GM18951 (cell line): ENCODE results near the gene C22orf31.

ENCODE experiments used
- POLR2A ChIP-seq: IDR thresholded peaks from 4 replicates; pipeline ENCODE4 v1.6.1; 2011; ENCODE audit warnings: mild to moderate bottlenecking; ENCODE audit not compliant: insufficient read length, insufficient read depth; ENCODE audit errors: extremely low read depth
- in situ Hi-C: fragments of 300-500 bp; cut with MboI; formaldehyde crosslinking; loops from one replicate; pipeline ENCODE4 v1.12.0; 2022; ENCODE audit warnings: low sequenced_read_pairs, mixed read lengths, inconsistent platforms; ENCODE audit not compliant: unreplicated experiment

The C22orf31 gene

DNA sequence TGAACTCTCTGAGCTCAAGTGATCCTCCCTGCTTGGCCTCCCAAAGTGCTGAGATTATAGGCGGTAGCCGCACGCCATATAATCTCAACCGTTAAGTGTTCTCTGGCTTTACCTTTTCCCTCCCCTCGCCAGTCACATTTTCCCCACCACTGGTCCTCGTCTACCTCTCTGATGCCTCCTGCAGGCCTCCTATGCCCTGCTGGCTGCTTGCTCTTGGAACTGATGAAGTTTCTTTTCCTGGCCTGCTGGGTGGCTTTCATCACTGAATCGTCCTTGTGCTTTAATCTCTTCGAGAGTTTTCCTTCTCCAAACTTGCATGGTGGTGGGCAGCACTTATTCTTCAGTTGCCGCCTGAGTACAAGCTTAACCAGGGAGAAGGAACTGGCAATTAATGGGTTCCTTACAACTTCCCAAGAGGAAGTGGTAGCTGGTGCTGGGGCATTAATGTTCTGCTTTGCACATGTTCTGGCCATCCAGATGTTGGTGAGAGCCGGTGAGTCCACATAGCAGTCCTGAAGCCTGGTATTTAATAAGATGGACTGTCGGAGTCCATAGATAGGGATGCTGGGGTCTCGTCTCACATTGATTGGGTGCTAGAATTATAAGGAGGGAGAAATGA, 1.3 kb downstream of the C22orf31 start:
- in situ Hi-C loops: no loop called here
- TF ChIP-seq POLR2A: no peak

DNA sequence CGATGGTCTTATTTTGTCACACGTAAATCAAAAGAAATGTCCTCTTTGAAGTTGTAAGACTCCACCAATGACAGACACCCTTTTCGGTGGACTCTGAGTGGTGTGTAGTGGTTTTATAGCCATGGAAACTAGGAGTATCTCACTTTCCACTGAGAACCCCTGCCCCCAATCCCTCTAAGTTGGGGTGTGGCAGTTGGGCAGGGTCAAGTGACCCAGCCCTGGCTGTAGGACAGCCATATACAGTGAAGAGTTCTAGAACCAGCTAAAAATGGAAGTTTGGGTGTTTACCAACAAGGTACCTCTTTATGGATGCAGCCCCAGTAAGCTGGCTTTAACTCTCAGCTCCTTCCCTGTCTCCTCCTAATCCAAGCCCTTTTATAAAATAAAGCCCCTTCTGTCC, 5.2 kb downstream of the C22orf31 start:
- in situ Hi-C loops: no loop called here
- no peak for TF ChIP-seq POLR2A

DNA sequence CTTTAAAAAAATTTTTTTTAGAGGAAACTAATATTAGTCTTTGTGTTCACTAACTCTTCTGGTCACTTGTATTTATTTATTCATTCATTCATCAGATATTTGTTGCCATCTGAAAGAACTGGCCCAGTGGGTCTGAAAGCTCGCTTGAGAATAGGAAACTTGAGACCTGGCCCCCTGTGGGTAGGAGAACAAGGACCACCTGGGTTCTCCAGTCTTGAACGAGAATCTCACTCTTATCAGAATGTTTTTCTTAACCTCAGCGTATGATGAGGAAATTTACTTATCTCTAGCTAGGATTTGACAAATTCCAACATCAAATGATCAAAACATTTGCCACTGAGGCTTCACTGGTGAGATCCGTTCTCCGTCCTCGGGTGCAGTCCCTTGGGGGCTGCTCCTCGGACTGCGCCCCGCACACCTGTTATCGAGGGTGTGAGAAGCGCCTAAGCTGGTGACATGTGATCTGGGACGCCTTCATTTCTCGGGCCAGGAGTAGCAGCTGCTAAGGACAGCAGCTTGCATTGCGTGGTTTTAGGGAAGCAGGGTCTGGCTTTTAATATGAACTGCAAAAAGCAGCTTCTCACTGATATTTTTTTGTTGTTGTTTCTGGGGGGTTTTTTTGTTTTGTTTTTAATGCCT, 6.3 kb downstream of the C22orf31 start:
- in situ Hi-C loops: no loop called here
- no peak for TF ChIP-seq POLR2A

DNA sequence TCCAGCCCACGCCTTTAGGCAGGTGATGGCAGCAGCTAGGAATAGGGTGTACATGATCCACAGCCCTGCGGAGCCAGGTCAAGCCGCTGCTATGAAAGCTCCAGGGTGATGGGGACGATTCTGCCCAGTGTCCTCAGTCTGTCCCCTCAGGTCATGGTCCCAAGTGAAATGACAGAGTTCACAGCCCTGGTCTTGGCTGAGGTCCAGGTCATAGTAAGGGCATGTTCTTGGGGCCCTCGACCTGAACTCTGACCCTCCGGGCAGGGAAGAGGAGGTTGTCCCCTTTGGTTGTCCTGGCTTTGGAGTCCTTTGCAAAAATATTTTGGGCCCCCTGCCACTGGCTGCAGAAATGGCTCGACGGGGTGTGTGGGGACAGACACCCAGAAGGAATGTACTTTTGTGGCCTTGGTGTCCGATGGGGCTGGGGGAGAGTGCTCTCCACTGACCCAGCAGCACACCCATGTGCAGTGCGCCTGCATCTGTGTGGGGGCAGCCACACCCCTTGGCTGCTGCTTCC, 7.3 kb downstream of the C22orf31 start:
- TF ChIP-seq POLR2A: no peak
- in situ Hi-C loops: no loop called here

DNA sequence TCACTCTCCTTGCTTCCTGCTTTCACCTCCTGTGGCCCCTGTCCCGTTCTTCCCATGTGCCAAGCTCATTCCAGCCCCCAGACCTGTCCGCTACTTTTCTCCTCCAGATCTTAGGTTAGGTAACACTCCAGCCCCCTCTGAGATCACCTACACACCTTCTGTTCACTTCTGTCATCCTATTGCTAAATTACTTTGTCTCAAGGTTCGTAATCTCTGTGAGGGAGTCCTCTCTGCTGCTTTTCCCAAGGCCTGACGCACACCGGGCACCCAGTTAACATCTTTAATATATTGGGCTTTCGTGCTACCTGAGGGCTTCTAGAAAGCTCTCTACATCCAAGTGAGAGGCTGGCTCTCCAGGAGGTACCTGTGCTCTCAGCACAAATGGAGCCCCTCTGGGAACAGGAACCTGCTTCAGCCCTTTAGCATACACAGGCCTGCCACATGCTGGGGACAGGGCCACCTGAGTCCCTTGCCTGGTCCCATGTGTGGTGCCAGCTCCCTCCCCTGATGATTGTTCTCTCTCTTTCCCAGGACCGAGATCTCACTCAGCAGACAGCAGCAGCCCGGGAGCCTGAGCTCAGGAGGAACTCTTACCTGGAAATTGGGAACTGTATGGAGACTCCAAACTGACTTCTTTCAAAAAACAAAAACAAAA, 8.5 kb downstream of the C22orf31 start:
- in situ Hi-C loops: no loop called here
- no peak for TF ChIP-seq POLR2A

DNA sequence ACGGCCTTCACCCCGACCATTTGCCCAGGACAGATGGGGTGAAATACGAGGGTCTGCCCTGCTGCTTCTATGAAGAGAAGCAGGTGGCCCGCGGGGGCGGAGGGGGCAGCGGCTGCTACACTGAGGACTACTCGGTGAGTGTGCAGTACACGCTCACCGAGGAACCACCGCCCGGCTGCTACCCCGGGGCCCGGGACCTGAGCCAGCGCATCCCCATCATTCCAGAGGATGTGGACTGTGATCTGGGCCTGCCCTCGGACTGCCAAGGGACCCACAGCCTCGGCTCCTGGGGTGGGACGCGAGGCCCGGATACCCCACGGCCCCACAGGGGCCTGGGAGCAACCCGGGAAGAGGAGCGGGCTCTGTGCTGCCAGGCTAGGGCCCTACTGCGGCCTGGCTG, 11.2 kb downstream of the C22orf31 start:
- no peak for TF ChIP-seq POLR2A
- in situ Hi-C loops: no loop called here

DNA sequence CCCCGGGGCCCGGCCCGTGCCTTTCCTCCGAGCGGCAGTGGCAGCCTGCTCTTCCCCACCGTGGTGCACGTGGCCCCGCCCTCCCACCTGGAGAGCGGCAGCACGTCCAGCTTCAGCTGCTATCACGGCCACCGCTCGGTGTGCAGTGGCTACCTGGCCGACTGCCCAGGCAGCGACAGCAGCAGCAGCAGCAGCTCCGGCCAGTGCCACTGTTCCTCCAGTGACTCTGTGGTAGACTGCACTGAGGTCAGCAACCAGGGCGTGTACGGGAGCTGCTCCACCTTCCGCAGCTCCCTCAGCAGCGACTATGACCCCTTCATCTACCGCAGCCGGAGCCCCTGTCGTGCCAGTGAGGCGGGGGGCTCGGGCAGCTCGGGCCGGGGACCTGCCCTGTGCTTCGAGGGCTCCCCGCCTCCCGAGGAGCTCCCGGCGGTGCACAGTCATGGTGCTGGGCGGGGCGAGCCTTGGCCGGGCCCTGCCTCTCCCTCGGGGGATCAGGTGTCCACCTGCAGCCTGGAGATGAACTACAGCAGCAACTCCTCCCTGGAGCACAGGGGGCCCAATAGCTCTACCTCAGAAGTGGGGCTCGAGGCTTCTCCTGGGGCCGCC, 11.9 kb downstream of the C22orf31 start:
- no peak for TF ChIP-seq POLR2A
- in situ Hi-C loops: loop anchor here (10.0 kb wide), 1 partner anchor 445 kb away; no protein-coding TSS in a partner anchor

DNA sequence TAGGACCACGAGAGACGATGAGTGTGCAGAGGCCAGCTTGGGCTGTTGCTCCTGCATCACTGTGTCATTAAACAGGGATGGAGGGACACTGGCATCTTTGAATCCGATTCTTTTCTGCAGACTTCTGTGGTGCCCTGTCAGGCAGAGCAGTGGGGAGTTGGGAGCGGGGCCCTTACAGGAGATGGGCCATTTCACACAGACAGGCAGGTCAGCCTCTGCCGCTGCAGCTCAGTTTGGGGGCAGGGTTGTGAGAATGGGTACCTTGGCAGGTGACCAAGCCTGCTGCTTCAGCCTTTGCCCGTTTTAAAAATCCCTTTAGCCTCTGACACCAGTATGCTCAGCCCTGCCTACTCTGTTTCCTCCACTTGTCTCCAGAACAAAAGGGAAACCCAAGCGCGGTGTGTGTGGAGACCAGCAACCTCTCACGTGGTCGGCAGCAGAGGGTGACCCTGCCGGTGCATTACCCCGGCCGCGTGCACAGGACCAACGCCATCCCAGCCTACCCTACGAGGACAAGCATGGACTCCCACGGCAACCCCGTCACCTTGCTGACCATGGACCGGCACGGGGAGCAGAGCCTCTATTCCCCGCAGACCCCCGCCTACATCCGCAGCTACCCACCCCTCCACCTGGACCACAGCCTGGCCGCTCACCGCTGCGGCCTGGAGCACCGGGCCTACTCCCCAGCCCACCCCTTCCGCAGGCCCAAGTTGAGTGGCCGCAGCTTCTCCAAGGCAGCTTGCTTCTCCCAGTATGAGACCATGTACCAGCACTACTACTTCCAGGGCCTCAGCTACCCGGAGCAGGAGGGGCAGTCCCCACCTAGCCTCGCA, 12.6 kb downstream of the C22orf31 start:
- in situ Hi-C loops: loop anchor here (10.0 kb wide), 1 partner anchor 444 kb away; no protein-coding TSS in a partner anchor
- TF ChIP-seq POLR2A: no peak

DNA sequence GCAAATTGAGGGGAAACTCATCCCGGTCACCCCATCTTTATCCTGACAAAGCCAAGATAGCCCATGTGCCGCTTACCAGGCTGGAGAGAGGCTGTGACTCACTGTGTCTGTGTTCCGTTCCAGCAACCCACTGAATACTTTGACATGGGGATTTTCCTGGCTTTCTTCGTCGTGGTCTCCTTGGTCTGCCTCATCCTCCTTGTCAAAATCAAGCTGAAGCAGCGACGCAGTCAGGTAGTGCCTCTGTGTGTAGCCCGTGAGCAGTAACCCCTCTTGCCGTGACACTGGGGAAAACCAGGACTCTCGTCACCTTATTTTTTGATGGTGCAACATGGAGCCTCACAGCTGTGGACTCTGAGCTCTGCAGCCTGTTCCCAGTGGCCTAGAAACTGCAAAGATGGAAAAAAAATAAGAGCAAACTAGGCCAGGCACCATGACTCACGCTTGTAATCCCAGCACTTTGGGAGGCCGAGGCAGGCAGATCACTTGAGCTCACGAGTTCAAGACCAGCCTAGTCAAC, 16.9 kb downstream of the C22orf31 start:
- in situ Hi-C loops: loop anchor here (10.0 kb wide), 1 partner anchor 440 kb away; no protein-coding TSS in a partner anchor
- TF ChIP-seq POLR2A: no peak

DNA sequence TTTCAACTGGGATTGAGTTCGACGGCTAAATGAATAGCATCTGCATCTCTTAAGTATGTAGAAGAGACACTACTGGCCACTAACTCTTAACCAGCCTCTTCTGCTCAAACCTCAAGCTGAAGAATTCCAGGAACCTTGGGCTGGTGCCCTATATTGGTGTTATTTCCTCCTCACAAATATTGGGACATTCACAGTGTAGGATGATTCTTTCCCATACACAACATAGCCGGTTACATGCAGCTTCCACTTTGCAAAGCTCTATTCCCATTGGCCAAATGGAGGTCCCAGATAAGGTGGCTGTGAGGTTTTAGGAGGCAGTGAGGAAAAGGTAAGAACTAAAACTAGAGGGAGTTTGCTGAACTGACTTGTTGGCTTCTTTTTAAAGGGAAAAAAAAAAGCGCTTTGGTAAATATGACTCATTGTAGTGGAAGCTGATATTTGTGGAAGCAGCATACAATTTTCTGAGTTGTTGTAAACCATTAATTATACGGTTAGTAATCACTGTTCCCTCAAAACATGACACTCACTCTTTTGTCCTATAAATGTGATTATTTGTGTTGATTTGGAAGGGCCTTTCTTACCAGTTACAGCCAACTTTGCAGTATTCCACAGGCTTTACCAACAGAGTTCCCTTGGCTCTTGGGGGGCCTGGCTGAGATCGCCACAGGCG, 17.6 kb downstream of the C22orf31 start:
- no peak for TF ChIP-seq POLR2A
- in situ Hi-C loops: loop anchor here (10.0 kb wide), 1 partner anchor 439 kb away; no protein-coding TSS in a partner anchor

DNA sequence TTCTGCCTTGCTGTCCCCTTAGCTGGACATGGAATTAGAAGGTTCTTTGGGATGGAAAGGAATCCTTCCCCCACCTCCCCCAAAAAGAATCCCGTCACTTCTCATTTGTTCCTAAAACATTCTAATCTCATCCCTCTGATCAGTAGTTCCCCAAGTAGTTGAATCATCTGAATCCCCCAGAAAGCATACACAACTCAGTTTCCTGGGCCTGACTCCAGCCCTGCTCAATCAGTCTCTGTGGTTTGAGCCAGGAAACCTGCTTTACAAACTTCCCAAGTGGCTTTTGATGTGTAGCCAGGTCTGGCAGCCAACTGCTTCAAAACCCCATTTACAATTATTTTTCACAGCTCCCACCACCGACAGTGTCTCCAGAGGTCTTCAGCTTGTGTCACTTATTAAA, 20.2 kb downstream of the C22orf31 start:
- TF ChIP-seq POLR2A: no peak
- in situ Hi-C loops: loop anchor here (10.0 kb wide), 1 partner anchor 437 kb away; no protein-coding TSS in a partner anchor

DNA sequence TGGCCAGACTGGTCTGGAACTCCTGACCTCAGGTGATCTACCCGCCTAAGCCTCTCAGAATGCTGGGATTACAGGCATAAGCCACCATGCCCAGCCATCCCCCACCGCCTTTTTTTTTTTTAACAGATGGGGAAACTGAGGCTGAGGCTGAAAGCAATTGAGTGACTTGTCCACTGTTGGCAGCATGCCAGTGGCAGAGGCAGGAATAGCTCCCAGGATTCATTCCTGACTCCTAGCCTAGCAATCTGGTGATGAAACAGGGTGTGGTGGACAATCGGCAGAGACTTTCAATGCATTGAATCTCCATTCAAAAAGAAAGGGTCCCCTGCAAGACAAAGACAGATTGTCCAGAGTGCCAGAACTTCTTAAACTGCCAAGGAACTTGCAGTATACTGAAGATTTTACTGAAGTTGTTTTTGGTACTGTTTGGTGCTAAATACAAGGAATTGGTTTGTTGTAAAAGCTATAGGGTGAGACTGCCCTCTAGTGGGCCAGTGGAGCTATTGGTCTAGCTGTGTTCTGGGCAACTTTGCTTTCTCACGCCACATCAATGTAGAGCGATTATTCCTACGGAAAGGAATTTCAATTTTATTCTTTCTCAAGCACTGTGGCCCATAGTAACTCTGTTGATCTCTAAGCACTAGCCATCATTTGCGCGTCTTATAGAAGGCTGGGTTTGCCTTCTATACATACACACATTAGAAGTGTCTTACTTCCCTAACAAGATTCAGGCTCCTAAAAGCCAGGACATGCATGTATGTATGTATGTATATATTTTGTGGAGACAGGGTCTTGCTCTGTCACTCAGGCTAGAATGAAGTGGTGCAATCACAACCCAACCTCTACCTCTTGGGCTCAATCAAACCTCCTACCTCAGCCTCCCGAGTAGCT, 21.0 kb downstream of the C22orf31 start:
- no peak for TF ChIP-seq POLR2A
- in situ Hi-C loops: loop anchor here (10.0 kb wide), 1 partner anchor 436 kb away; no protein-coding TSS in a partner anchor

DNA sequence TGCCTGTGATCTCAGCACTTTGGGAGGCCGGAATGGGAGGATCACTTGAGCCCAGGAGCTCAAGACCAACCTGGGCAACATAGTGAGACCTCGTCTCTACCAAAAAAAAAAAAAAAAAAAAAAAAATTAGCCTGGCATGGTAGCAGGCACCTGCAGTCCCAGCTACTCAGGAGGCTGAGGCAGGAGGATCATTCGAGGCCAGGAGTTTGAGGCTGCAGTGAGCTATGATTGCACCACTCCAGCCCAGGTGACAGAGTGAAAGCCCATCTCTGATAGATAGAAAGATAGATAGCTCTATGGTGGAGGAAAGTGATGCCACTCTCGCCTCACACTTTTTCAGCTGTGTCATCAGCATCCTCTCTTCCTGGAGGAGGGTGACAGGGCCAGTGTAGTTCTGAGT, 21.9 kb downstream of the C22orf31 start:
- in situ Hi-C loops: loop anchor here (5.0 to 10.0 kb wide), 2 partner anchors 187 to 435 kb away; no protein-coding TSS in a partner anchor
